A172 (cell line): ENCODE results near the gene GRIN1. TPM values are rescaled to one million over a fixed set of nuclear protein-coding genes. Genes with fewer than 3 reads are reported as not detected.

Experiments used
- DNase-seq: peaks from one replicate; pipeline ENCODE4 v3.0.0-alpha.2; 2015; ENCODE audit warnings: low spot score
- total RNA-seq: library from RNA; depleted of rRNA; stranded (reverse); fragments of >200 nt; shearing (Covaris generic); gene quantifications from 2 replicates; pipeline ENCODE4 v1.2.3, GENCODE V29; 2014; rRNA removed

GRIN1 gene
- total RNA-seq, 1 experiment from 2014 or later = not detected

- DNase-seq = no peak
Observed at GRCh38 chr9:137215196-137215986, 76.4 kb downstream of the GRIN1 start.

- DNase-seq = no peak
Observed at GRCh38 chr9:137216188-137216965, 77.4 kb downstream of the GRIN1 start.

GRCh38 chr9:137217276-137218211, 78.6 kb downstream of the GRIN1 start:
- DNase-seq = no peak

- no peak for DNase-seq
Observed at GRCh38 chr9:137218212-137218753, 79.3 kb downstream of the GRIN1 start.

Other genes starting within 250 kb of the GRIN1 start
- gene FBXW5, start 194.4 kb upstream of the GRIN1 start, total RNA-seq = 379 and 400 TPM in 2 replicates
- not detected in 2 replicates for gene C8G, start 193.9 kb upstream of the GRIN1 start, total RNA-seq
- gene LCN12, start 186.9 kb upstream of the GRIN1 start, total RNA-seq = 0.07 and 2.2 TPM in 2 replicates
- 1.6 TPM in 1 of 2 replicates, not detected in the other for gene PTGDS, start 161.7 kb upstream of the GRIN1 start, total RNA-seq
- gene LCNL1, start 156.2 kb upstream of the GRIN1 start, total RNA-seq = 0.26 TPM in 1 of 2 replicates, not detected in the other
- gene PAXX, start 146.7 kb upstream of the GRIN1 start, total RNA-seq = 104 and 109 TPM in 2 replicates
- 126 and 133 TPM in 2 replicates for gene CLIC3, start 142.6 kb upstream of the GRIN1 start, total RNA-seq
- 32.3 and 33.5 TPM in 2 replicates for gene ABCA2, start 110.9 kb upstream of the GRIN1 start, total RNA-seq
- gene FUT7, start 107.1 kb upstream of the GRIN1 start, total RNA-seq = 0.07 TPM in 1 of 2 replicates, not detected in the other
- gene NPDC1, start 93.0 kb upstream of the GRIN1 start, total RNA-seq = 47.4 and 49.6 TPM in 2 replicates
- gene ENTPD2, start 85.1 kb upstream of the GRIN1 start, total RNA-seq = not detected in 2 replicates
- gene SAPCD2, start 68.6 kb upstream of the GRIN1 start, total RNA-seq = 76.4 and 92.3 TPM in 2 replicates
- 94.6 and 109 TPM in 2 replicates for gene UAP1L1, start 61.6 kb upstream of the GRIN1 start, total RNA-seq
- 196 and 197 TPM in 2 replicates for gene MAN1B1, start 52.2 kb upstream of the GRIN1 start, total RNA-seq
- gene DPP7, start 24.4 kb upstream of the GRIN1 start, total RNA-seq = 251 and 263 TPM in 2 replicates
- not detected in 2 replicates for gene LRRC26, start 30.9 kb downstream of the GRIN1 start, total RNA-seq
- not detected in 2 replicates for gene TMEM210, start 32.9 kb downstream of the GRIN1 start, total RNA-seq
- 23.1 and 29.2 TPM in 2 replicates for gene ANAPC2, start 49.4 kb downstream of the GRIN1 start, total RNA-seq
- 257 and 270 TPM in 2 replicates for gene SSNA1, start 49.5 kb downstream of the GRIN1 start, total RNA-seq
- 26.9 and 34.5 TPM in 2 replicates for gene TPRN, start 61.6 kb downstream of the GRIN1 start, total RNA-seq
- gene TMEM203, start 66.5 kb downstream of the GRIN1 start, total RNA-seq = 115 and 120 TPM in 2 replicates
- gene NDOR1, start 66.5 kb downstream of the GRIN1 start, total RNA-seq = 23.8 and 25.5 TPM in 2 replicates
- gene RNF208, start 83.1 kb downstream of the GRIN1 start, total RNA-seq = 0.09 and 0.17 TPM in 2 replicates
- gene CYSRT1, start 86.0 kb downstream of the GRIN1 start, total RNA-seq = 5.1 and 5.4 TPM in 2 replicates
- 0.86 and 1.1 TPM in 2 replicates for gene RNF224, start 88.3 kb downstream of the GRIN1 start, total RNA-seq
- gene SLC34A3, start 91.7 kb downstream of the GRIN1 start, total RNA-seq = 1.1 and 1.6 TPM in 2 replicates
- gene TUBB4B, start 102.1 kb downstream of the GRIN1 start, total RNA-seq = 599 and 717 TPM in 2 replicates
- not detected in 2 replicates for gene STPG3, start 112.1 kb downstream of the GRIN1 start, total RNA-seq
- gene NELFB, start 116.2 kb downstream of the GRIN1 start, total RNA-seq = 104 and 116 TPM in 2 replicates
- gene TOR4A, start 138.6 kb downstream of the GRIN1 start, total RNA-seq = 79.6 and 94.5 TPM in 2 replicates
- 0.40 and 0.43 TPM in 2 replicates for gene NRARP, start 163.1 kb downstream of the GRIN1 start, total RNA-seq